ENCODE results near the gene KIF2C. TPM values are rescaled to one million over a fixed set of nuclear protein-coding genes. Genes with fewer than 3 reads are reported as not detected.
A peak's percentile ranks its signal among the peaks of the same experiment; 100 is the strongest.

Gene KIF2C
- total and polyA plus RNA-seq, 2 donors (not counting 1 experiment from before 2014, with no cell fraction given): 9.2 to 9.9 TPM

DNA sequence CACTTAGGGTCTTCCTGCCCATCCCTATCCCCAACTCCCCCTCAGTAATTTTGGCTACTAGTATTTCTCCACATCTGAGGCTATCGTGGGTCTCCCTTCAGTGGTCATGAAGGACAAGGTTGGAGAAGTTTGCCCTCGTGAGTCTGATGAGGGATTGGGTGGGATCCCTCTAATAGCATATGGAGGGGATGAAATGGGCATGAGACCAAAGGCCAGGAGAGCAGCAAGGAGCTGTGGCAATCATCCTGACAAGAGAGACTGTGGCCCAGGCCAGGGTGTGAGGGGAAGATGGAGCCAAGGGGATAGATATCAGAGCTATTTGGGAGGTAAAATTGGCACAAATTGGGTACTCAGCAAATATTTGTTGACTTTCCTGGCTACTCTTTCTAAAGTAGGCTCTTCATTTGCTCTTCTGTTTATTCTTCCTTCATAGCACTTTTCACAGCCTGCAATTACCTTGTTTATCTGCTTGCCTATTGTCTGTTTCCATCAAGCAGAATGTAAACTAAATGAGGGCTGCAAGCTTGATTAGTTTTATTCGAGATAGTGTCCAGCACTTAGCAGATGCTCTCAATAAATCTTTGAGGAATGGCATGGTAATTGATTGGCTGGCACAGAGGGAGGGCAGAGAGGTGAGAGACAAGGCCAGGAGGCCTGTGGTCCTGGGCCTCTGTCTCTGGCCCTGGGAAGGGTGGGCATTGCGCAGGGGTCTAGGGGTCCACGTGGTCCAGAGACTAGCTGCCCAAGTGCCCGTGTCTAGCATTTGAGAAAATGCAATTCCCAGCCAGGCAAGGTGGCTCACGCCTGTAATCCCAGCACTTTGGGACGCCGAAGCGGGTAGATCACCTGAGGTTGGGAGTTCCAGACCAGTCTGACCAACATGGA, 59.1 kb downstream of the KIF2C start:
- Histone ChIP-seq H3K9ac (ENCODE audit: insufficient read depth, low read length) (no peak overlapping the region), H3K9me3 (ENCODE audit: control insufficient read depth, insufficient read depth, low read depth, low read length) (no peaks in the 10 kb centered on the region), H3K4me3 (replicated peaks in 1 of 4; ENCODE audit: control extremely low read depth in 1 of 4, insufficient read depth in 1 of 4, low read depth in 3 of 4, low read length in 4 of 4) (no peak overlapping the region), H3K27me3 (ENCODE audit: control insufficient read depth, insufficient read depth, low read length) (no peaks in the 10 kb centered on the region), H2AFZ (ENCODE audit: low read length) (no peak overlapping the region), H3K79me2 (ENCODE audit: control insufficient read depth, insufficient read depth, low read length) (peaks cover 32% of the 10 kb centered on the region), H3K4me2 (ENCODE audit: extremely low read depth, insufficient read depth, low read length) (no peak overlapping the region), H4K20me1 (ENCODE audit: control insufficient read depth, extremely low read depth, insufficient read depth, low read length) (no peaks in the 10 kb centered on the region), H3K4me1 (ENCODE audit: control insufficient read depth, extremely low read depth, insufficient read depth, low read length) (peaks cover 17% of the 10 kb centered on the region), H3K36me3 (ENCODE audit: control insufficient read depth, insufficient read depth, low read length) (peaks cover 17% of the 10 kb centered on the region), H3K27ac (ENCODE audit: insufficient read depth, low read length) (no peak overlapping the region)
- TF ChIP-seq EZH2 (IDR thresholded peaks at IDR 0.05; ENCODE audit: low read length, missing control alignments): no peak
- TF ChIP-seq, protein P1, sequence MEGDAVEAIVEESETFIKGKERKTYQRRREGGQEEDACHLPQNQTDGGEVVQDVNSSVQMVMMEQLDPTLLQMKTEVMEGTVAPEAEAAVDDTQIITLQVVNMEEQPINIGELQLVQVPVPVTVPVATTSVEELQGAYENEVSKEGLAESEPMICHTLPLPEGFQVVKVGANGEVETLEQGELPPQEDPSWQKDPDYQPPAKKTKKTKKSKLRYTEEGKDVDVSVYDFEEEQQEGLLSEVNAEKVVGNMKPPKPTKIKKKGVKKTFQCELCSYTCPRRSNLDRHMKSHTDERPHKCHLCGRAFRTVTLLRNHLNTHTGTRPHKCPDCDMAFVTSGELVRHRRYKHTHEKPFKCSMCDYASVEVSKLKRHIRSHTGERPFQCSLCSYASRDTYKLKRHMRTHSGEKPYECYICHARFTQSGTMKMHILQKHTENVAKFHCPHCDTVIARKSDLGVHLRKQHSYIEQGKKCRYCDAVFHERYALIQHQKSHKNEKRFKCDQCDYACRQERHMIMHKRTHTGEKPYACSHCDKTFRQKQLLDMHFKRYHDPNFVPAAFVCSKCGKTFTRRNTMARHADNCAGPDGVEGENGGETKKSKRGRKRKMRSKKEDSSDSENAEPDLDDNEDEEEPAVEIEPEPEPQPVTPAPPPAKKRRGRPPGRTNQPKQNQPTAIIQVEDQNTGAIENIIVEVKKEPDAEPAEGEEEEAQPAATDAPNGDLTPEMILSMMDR (conservative IDR thresholded peaks at IDR 0.05 in 1 of 2, IDR thresholded peaks at IDR 0.05 in 1 of 2; ENCODE audit: low read depth in 1 of 2, low read length in 2 of 2): no peak
- no peak for DNase-seq (ENCODE audit: low read depth in 2 of 2)

DNA sequence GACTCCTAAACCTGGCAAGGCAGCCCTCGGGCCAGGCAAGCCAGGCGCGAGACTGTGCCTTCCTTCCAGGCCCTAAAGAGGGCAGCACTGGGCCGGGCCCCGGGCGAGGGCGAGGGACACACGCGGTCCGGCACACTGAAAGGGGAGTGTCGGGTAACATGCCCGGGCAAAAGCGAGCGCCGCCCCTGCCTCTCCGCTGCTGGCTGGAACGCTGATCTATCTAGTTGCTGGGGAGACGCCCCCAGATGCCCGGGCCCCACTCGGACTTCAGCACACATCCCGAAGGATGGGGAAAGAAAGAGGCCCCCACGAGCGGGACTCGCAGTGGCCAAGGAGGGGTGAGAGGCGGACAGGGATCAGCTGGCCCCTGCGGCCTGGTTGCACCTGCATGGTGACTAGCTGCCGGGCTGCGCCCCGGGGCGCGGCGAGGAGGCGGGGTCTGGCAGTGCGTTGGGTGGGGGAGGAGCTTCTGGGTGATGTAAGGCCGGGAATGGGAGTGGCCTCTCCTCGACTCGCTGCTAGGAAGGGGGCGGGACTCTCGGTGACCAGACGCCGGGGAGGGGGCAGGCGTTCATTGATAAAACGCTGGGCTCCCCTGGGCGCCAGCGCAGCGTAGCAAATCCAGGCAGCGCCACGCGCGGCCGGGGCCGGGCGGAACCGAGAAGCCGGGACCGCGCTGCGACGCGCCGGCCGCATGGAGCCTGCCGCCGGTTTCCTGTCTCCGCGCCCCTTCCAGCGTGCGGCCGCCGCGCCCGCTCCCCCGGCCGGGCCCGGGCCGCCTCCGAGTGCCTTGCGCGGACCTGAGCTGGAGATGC, 60.3 kb downstream of the KIF2C start, which contains the start of gene PLK3:
TSS of gene PLK3 (plus strand) at position 608 of the 815 bp plus-strand sequence. CDS start at position 695, 87 bp downstream.
- peak within 1 kb of the TSS; percentile 66 to 98 (median 93) for H3K4me3 ChIP-seq (replicated peaks in 1 of 4; ENCODE audit: control extremely low read depth in 1 of 4, insufficient read depth in 1 of 4, low read depth in 3 of 4, low read length in 4 of 4)
- H3K79me2 ChIP-seq (ENCODE audit: control insufficient read depth, insufficient read depth, low read length): peaks cover 41% of the 10 kb centered on the region
- peak within 1 kb of the TSS; percentile 95 for H3K9ac ChIP-seq (ENCODE audit: insufficient read depth, low read length)
- TF ChIP-seq EZH2 (IDR thresholded peaks at IDR 0.05; ENCODE audit: low read length, missing control alignments): no peak
- TF ChIP-seq, protein P1 (conservative IDR thresholded peaks at IDR 0.05 in 1 of 2, IDR thresholded peaks at IDR 0.05 in 1 of 2; ENCODE audit: low read depth in 1 of 2, low read length in 2 of 2): peak; percentile 78 to 86
- peak within 1 kb of the TSS; percentile 92 for H3K27ac ChIP-seq (ENCODE audit: insufficient read depth, low read length)
- peaks cover 17% of the 10 kb centered on the region for H3K4me1 ChIP-seq (ENCODE audit: control insufficient read depth, extremely low read depth, insufficient read depth, low read length)
- peak; percentile 96 to 98 for DNase-seq (ENCODE audit: low read depth in 2 of 2)
- peak within 1 kb of the TSS; percentile 87 for H3K4me2 ChIP-seq (ENCODE audit: extremely low read depth, insufficient read depth, low read length)
- H2AFZ ChIP-seq (ENCODE audit: low read length): peak within 1 kb of the TSS; percentile 68
- H3K9me3 ChIP-seq (ENCODE audit: control insufficient read depth, insufficient read depth, low read depth, low read length): no peaks in the 10 kb centered on the region
- H4K20me1 ChIP-seq (ENCODE audit: control insufficient read depth, extremely low read depth, insufficient read depth, low read length): no peaks in the 10 kb centered on the region
- peaks cover 25% of the 10 kb centered on the region for H3K36me3 ChIP-seq (ENCODE audit: control insufficient read depth, insufficient read depth, low read length)
- no peaks in the 10 kb centered on the region for H3K27me3 ChIP-seq (ENCODE audit: control insufficient read depth, insufficient read depth, low read length)
